ENCODE measurements around the gene NFKBIL1. TPM values are rescaled to one million over a fixed set of nuclear protein-coding genes. Genes with fewer than 3 reads are reported as not detected.

Gene NFKBIL1
- total RNA-seq, 2 donors from 2014 or later: 16.8 to 17.0 TPM

DNA sequence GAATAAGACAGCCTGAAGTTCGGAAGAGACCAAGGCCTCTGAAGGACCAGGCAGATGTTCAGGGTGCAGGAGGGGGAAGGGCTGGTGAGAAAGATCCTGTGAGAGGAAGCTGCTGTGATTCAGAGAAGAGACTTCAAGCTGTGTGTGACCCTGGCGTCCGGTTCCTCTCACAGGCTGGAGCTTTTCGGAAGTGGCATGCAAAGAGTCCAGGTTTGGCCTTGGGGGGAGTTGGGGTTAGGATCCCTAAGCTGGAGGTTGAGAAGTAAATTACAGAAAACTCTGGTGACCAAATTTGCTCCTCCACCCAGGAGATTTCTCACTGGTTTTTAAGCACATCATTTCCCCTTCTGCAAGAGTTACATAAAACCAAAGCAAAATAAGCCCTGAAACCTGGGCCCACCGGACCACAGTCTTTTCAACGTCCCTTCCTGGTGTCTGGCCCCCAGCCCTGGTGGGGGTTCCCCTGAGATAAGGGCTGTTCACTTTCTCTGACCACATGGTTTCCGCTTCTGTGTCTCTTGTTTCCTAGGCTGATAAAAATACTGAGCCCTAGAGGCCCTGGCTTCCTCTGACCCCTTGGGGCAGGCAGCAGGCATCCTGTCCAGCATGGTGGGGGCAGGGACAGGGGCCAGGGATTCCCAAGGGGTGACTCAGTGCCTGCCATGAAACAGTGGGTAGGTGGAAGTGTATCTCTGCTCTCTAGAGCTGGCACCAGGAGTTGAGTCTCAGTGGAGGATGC lies 12.7 kb downstream of the NFKBIL1 start:
- DNase-seq (ENCODE audit: low spot score): peak; percentile 94
- peak; percentile 83 to 86 for ATAC-seq
- Mint-ChIP-seq H3K4me1 (ENCODE audit: low read depth in 2 of 2) (peaks cover 65 to 66% of the 10 kb centered on the region in 2 donors), H3K27ac (peak overlapping the region; percentile 94 to 95), H3K36me3 (peaks cover 17% of the 10 kb centered on the region), H3K4me3 (peak overlapping the region; percentile 90), H3K27me3 (no peaks in the 10 kb centered on the region), H3K9me3 (peaks cover 3% of the 10 kb centered on the region)

DNA sequence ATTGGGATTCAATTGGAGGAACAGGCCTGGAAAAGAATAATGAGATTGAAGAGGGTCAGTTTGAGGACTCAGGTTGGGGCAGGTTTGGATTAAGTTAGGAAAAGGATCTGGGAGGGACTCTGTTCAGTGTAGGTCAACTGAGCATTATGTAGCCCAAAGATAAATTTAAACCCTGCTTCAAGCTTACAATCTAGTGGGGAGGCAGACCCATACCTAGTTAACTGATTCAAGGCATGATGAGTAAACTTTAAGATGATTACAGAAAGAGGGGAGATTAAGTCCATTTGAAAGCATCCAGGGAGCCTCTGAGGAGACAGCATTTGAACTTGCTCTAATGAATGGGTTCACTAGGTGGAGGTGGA lies 13.3 kb downstream of the NFKBIL1 start:
- Mint-ChIP-seq H3K9me3 (peaks cover 3% of the 10 kb centered on the region), H3K4me1 (ENCODE audit: low read depth in 2 of 2) (peaks cover 71% of the 10 kb centered on the region in 2 donors), H3K27ac (peak overlapping the region; percentile 94 to 95), H3K36me3 (peaks cover 17% of the 10 kb centered on the region), H3K4me3 (peak overlapping the region; percentile 90), H3K27me3 (no peaks in the 10 kb centered on the region)
- no peak for ATAC-seq
- DNase-seq (ENCODE audit: low spot score): no peak

DNA sequence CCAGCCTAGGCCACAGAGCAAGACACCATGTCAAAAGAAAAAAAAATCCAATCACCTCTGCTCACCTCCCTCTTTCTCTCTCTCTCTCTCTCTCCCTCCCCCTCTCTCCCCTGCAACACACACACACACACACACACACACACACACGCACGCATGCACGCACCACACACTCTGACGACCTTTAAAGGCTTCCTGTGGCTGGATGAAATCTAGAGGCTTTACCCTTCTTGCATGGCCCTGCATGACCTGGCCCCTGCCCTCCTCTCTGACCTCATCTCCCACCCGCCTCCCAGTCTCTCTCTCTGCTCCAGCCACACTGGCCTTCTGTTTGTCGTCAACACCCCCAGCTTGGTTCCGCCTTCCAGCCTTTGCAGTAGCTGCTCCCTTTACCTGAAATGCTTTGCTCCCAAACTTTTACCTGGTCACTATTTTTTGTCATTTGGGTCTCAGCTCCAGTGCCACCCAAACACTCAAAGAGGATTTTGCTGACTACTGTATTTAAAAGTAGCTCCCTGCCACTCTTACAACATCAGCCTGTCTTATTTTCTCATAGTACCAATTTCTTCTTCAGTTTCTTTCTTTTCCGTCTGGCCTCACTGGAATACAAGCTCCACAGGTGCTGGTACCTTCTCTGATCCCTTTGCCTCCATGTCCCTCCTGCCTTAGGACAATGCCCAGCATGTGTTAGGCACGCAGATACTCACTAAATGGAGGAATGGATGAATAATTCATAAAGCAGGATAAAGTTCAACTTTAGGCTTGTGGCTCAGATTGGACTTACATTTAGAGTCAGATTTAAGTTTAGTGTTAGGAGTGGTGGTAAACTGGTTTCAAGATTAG lies 20.3 kb downstream of the NFKBIL1 start:
- Mint-ChIP-seq H3K27me3 (no peaks in the 10 kb centered on the region), H3K4me3 (peak overlapping the region; percentile 86), H3K9me3 (no peaks in the 10 kb centered on the region), H3K27ac (peak overlapping the region; percentile 87 to 88), H3K4me1 (ENCODE audit: low read depth in 2 of 2) (peaks cover 65 to 76% of the 10 kb centered on the region in 2 donors), H3K36me3 (peaks cover 4% of the 10 kb centered on the region)
- DNase-seq (ENCODE audit: low spot score) (no peak), ATAC-seq (peak; percentile 28 to 52)

DNA sequence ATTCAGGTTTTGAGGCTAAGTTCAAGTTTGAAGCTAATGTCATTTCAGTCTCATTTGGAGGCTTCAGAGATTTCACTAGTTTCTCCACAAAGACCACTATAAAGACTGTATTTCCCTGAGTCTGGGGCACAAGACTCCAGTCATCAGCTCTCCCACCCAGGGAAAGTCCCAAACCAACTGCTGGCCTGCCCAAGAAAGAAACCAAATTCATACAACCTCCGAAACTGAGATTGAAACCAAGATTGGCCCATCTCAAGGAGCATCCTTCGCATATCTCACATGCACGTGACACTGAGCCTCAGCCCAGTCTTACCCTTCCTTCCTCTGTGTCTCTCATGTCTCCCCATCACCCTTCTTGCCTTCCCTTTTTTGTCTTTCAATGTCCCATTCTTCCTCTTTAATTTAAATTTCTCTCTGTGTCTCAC lies 21.1 kb downstream of the NFKBIL1 start:
- Mint-ChIP-seq H3K36me3 (peaks cover 4% of the 10 kb centered on the region), H3K27ac (peak overlapping the region; percentile 87 to 88), H3K4me1 (ENCODE audit: low read depth in 2 of 2) (peaks cover 66 to 78% of the 10 kb centered on the region in 2 donors), H3K27me3 (no peaks in the 10 kb centered on the region), H3K4me3 (peak overlapping the region; percentile 86), H3K9me3 (no peaks in the 10 kb centered on the region)
- peak; percentile 88 for DNase-seq (ENCODE audit: low spot score)
- peak; percentile 77 to 86 for ATAC-seq

DNA sequence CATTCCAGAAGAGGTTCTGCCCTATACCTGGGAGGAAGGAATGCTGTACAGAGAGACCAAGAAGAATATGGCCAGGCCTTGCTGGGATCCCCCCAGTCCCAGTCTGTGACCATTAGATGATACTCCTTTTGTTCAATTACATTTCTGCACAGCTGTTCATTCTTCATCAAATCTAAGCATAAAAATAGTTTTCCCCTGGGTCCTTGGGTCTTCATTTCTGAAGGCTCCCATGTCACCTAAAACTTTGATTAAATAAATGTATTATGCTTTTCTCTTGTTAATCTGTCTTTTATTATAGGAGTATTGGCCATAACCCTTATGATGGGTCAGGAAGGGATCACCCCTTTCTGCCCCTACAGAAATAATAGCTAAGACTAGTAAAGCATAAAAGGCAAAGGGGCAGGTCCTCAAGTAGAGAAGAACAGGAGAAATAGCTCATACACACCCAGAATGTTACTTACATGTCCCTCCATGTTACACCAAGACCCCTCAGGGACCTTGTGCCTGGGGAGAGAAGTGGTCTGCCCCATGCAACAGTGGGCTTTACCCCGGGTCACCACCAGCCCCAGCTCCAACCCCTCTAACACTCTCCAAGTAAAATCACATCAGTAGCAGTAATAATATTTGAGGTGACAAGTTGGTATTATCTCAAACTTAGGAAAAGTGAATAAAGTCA lies 22.6 kb downstream of the NFKBIL1 start:
- H3K4me3 Mint-ChIP-seq: peak overlapping the region; percentile 69
- no peaks in the 10 kb centered on the region for H3K36me3 Mint-ChIP-seq
- H3K9me3 Mint-ChIP-seq: no peaks in the 10 kb centered on the region
- H3K4me1 Mint-ChIP-seq (ENCODE audit: low read depth in 2 of 2): peaks cover 70 to 79% of the 10 kb centered on the region in 2 donors
- no peaks in the 10 kb centered on the region for H3K27me3 Mint-ChIP-seq
- DNase-seq (ENCODE audit: low spot score): no peak
- ATAC-seq: no peak
- H3K27ac Mint-ChIP-seq: peak overlapping the region in 1 of 2 donors; percentile 88

DNA sequence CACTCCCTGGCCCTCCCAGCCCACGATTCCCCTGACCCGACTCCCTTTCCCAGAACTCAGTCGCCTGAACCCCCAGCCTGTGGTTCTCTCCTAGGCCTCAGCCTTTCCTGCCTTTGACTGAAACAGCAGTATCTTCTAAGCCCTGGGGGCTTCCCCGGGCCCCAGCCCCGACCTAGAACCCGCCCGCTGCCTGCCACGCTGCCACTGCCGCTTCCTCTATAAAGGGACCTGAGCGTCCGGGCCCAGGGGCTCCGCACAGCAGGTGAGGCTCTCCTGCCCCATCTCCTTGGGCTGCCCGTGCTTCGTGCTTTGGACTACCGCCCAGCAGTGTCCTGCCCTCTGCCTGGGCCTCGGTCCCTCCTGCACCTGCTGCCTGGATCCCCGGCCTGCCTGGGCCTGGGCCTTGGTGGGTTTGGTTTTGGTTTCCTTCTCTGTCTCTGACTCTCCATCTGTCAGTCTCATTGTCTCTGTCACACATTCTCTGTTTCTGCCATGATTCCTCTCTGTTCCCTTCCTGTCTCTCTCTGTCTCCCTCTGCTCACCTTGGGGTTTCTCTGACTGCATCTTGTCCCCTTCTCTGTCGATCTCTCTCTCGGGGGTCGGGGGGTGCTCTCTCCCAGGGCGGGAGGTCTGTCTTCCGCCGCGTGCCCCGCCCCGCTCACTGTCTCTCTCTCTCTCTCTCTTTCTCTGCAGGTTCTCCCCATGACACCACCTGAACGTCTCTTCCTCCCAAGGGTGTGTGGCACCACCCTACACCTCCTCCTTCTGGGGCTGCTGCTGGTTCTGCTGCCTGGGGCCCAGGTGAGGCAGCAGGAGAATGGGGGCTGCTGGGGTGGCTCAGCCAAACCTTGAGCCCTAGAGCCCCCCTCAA lies 24.9 kb downstream of the NFKBIL1 start, which contains the start of gene LTA:
Gene LTA, plus strand, starts transcription at position 249 of the 871 bp plus-strand sequence. Its CDS starts 454 bp downstream, at position 703.
- peak; percentile 64 to 67 for ATAC-seq
- peak; percentile 88 for DNase-seq (ENCODE audit: low spot score)
- no peaks in the 10 kb centered on the region for H3K9me3 Mint-ChIP-seq
- peaks cover 80 to 90% of the 10 kb centered on the region in 2 donors for H3K4me1 Mint-ChIP-seq (ENCODE audit: low read depth in 2 of 2)
- no peaks in the 10 kb centered on the region for H3K27me3 Mint-ChIP-seq
- H3K27ac Mint-ChIP-seq: peak within 1 kb of the TSS; percentile 88 to 92
- peak within 1 kb of the TSS; percentile 96 for H3K4me3 Mint-ChIP-seq
- H3K36me3 Mint-ChIP-seq: peaks cover 16% of the 10 kb centered on the region

DNA sequence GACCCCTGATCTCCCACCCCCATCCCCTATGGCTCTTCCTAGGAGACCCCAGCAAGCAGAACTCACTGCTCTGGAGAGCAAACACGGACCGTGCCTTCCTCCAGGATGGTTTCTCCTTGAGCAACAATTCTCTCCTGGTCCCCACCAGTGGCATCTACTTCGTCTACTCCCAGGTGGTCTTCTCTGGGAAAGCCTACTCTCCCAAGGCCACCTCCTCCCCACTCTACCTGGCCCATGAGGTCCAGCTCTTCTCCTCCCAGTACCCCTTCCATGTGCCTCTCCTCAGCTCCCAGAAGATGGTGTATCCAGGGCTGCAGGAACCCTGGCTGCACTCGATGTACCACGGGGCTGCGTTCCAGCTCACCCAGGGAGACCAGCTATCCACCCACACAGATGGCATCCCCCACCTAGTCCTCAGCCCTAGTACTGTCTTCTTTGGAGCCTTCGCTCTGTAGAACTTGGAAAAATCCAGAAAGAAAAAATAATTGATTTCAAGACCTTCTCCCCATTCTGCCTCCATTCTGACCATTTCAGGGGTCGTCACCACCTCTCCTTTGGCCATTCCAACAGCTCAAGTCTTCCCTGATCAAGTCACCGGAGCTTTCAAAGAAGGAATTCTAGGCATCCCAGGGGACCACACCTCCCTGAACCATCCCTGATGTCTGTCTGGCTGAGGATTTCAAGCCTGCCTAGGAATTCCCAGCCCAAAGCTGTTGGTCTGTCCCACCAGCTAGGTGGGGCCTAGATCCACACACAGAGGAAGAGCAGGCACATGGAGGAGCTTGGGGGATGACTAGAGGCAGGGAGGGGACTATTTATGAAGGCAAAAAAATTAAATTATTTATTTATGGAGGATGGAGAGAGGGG lies 26.1 kb downstream of the NFKBIL1 start:
- ATAC-seq: no peak
- H3K27me3 Mint-ChIP-seq: no peaks in the 10 kb centered on the region
- H3K9me3 Mint-ChIP-seq: no peaks in the 10 kb centered on the region
- peak overlapping the region; percentile 96 for H3K4me3 Mint-ChIP-seq
- peaks cover 21% of the 10 kb centered on the region for H3K36me3 Mint-ChIP-seq
- no peak for DNase-seq (ENCODE audit: low spot score)
- H3K27ac Mint-ChIP-seq: peak overlapping the region; percentile 88 to 92
- H3K4me1 Mint-ChIP-seq (ENCODE audit: low read depth in 2 of 2): peaks cover 72 to 83% of the 10 kb centered on the region in 2 donors

DNA sequence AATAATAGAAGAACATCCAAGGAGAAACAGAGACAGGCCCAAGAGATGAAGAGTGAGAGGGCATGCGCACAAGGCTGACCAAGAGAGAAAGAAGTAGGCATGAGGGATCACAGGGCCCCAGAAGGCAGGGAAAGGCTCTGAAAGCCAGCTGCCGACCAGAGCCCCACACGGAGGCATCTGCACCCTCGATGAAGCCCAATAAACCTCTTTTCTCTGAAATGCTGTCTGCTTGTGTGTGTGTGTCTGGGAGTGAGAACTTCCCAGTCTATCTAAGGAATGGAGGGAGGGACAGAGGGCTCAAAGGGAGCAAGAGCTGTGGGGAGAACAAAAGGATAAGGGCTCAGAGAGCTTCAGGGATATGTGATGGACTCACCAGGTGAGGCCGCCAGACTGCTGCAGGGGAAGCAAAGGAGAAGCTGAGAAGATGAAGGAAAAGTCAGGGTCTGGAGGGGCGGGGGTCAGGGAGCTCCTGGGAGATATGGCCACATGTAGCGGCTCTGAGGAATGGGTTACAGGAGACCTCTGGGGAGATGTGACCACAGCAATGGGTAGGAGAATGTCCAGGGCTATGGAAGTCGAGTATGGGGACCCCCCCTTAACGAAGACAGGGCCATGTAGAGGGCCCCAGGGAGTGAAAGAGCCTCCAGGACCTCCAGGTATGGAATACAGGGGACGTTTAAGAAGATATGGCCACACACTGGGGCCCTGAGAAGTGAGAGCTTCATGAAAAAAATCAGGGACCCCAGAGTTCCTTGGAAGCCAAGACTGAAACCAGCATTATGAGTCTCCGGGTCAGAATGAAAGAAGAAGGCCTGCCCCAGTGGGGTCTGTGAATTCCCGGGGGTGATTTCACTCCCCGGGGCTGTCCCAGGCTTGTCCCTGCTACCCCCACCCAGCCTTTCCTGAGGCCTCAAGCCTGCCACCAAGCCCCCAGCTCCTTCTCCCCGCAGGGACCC lies 27.0 kb downstream of the NFKBIL1 start:
- H3K36me3 Mint-ChIP-seq: peaks cover 22% of the 10 kb centered on the region
- DNase-seq (ENCODE audit: low spot score) (peak; percentile 79), ATAC-seq (peak in 1 of 2 donors; percentile 2)
- H3K27ac Mint-ChIP-seq: peak overlapping the region; percentile 88 to 92
- H3K9me3 Mint-ChIP-seq: no peaks in the 10 kb centered on the region
- H3K27me3 Mint-ChIP-seq: no peaks in the 10 kb centered on the region
- peak overlapping the region; percentile 96 for H3K4me3 Mint-ChIP-seq
- H3K4me1 Mint-ChIP-seq (ENCODE audit: low read depth in 2 of 2): peaks cover 72 to 83% of the 10 kb centered on the region in 2 donors

DNA sequence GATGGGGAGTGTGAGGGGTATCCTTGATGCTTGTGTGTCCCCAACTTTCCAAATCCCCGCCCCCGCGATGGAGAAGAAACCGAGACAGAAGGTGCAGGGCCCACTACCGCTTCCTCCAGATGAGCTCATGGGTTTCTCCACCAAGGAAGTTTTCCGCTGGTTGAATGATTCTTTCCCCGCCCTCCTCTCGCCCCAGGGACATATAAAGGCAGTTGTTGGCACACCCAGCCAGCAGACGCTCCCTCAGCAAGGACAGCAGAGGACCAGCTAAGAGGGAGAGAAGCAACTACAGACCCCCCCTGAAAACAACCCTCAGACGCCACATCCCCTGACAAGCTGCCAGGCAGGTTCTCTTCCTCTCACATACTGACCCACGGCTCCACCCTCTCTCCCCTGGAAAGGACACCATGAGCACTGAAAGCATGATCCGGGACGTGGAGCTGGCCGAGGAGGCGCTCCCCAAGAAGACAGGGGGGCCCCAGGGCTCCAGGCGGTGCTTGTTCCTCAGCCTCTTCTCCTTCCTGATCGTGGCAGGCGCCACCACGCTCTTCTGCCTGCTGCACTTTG lies 28.0 kb downstream of the NFKBIL1 start, which contains the start of gene TNF:
Gene TNF, plus strand, starts transcription at position 231 of the 567 bp plus-strand sequence. Its CDS starts 177 bp downstream, at position 408.
- peaks cover 73 to 85% of the 10 kb centered on the region in 2 donors for H3K4me1 Mint-ChIP-seq (ENCODE audit: low read depth in 2 of 2)
- peak; percentile 58 to 76 for ATAC-seq
- no peaks in the 10 kb centered on the region for H3K9me3 Mint-ChIP-seq
- H3K27me3 Mint-ChIP-seq: no peaks in the 10 kb centered on the region
- H3K4me3 Mint-ChIP-seq: peak within 1 kb of the TSS; percentile 96
- H3K27ac Mint-ChIP-seq: peak within 1 kb of the TSS; percentile 88 to 92
- peaks cover 22% of the 10 kb centered on the region for H3K36me3 Mint-ChIP-seq
- DNase-seq (ENCODE audit: low spot score): peak; percentile 91

DNA sequence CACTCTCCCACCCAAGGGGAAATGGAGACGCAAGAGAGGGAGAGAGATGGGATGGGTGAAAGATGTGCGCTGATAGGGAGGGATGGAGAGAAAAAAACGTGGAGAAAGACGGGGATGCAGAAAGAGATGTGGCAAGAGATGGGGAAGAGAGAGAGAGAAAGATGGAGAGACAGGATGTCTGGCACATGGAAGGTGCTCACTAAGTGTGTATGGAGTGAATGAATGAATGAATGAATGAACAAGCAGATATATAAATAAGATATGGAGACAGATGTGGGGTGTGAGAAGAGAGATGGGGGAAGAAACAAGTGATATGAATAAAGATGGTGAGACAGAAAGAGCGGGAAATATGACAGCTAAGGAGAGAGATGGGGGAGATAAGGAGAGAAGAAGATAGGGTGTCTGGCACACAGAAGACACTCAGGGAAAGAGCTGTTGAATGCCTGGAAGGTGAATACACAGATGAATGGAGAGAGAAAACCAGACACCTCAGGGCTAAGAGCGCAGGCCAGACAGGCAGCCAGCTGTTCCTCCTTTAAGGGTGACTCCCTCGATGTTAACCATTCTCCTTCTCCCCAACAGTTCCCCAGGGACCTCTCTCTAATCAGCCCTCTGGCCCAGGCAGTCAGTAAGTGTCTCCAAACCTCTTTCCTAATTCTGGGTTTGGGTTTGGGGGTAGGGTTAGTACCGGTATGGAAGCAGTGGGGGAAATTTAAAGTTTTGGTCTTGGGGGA lies 28.7 kb downstream of the NFKBIL1 start:
- peaks cover 75 to 86% of the 10 kb centered on the region in 2 donors for H3K4me1 Mint-ChIP-seq (ENCODE audit: low read depth in 2 of 2)
- DNase-seq (ENCODE audit: low spot score) (no peak), ATAC-seq (no peak)
- no peaks in the 10 kb centered on the region for H3K9me3 Mint-ChIP-seq
- H3K27me3 Mint-ChIP-seq: no peaks in the 10 kb centered on the region
- peak overlapping the region; percentile 88 to 92 for H3K27ac Mint-ChIP-seq
- H3K4me3 Mint-ChIP-seq: peak overlapping the region; percentile 96
- H3K36me3 Mint-ChIP-seq: peaks cover 24% of the 10 kb centered on the region
